ENCODE data around the gene PXK. TPM values are rescaled to one million over a fixed set of nuclear protein-coding genes. Genes with fewer than 3 reads are reported as not detected.

Gene PXK
- total RNA-seq, 1 donor from 2014 or later = 16.1 TPM

DNA sequence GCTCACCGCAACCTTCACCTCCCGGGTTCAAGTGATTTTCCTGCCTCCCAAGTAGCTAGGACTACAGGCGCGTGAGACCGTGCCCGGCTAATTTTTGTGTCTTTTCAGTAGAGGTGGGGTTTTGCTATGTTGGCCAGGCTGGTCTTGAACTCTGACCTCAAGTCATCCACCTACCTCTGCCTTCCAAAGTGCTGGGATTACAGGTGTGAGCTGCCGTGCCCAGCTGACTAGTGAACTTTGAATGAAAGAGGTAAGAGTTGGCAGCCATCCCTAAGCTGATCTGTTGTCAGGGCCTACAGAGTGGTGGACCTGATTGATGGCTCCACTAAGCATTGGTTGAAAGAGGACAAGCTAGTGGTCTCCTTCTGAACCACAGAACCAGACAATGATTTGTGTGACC lies 15.3 kb downstream of the PXK start:
- no peak for DNase-seq (ENCODE audit: low read depth in 2 of 2)

DNA sequence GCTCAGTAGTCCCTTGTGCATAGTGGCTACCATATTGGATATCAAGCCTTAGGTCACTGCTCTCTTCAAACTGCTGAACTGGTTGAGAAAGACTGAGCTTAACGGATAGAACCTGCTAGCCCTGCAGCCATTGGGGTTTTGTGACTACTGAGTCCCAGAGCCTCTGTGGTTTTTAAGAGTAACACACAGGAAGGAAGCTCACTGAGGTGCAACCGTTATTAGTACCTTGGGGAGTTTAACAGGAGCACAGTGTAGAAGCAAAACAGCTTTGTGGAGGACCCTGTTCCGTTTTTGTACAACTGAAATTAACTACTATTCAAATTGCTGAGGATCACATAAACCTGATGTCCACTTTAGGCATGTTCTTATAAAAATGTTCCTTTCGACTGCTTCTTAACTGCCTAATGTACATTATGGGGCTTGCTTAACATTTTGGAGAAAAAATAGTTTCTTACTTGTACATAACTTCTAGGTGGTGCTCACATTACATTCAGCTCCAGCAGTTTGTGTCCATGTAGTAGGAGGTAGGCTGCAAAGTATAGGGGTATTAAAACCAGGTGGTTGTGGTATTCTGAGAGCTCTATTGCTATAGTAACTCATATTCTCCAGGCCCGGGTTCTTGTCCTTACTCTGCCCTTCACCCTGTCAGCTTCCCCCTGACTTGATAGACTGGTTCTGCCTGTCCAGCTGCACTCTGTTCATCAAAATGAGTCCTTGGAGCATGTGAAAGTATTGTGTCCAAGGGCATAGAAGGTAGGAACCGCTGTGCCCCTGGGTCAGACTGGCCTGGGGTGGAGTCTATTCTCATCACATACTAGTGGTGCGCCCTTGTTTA lies 17.3 kb downstream of the PXK start:
- no peak for DNase-seq (ENCODE audit: low read depth in 2 of 2)

DNA sequence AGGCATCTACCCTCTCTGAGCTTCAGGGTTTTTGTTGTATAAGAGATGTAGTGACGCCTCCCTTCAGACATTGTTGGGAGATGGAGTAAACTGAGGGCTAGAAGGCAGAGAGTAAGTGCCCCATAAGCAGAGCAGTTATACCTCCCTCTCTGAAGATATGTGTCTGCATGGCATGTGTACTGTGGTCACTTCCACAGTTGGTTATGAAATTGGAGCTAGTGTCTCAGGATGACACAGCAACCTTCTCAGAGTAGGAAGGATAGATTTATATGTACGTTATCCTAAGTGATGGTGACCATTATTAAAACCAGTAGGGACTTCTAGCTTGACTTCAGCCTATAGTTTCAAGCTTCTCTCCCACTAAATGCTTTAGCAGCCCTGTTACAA lies 17.9 kb downstream of the PXK start:
- no peak for DNase-seq (ENCODE audit: low read depth in 2 of 2)

DNA sequence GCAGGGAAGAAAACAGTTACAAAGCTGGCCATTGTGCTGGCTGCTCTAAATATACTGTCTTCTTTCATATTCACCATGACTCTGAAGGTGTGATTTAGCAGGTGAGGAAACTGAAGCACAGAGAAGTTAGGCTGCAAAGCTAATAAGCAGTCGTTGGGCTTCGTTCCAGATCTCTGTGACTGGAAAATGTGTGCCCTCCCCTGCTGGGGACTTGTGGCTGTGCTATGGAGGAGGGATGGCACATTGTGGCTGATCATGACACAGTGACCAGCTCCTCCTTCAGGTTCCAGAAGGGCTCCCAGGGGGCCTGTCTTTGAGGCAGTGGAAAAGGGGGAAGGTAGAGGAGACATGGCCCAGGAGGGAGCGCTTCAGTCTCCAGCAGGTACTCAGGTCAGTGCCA lies 19.2 kb downstream of the PXK start:
- no peak for DNase-seq (ENCODE audit: low read depth in 2 of 2)

DNA sequence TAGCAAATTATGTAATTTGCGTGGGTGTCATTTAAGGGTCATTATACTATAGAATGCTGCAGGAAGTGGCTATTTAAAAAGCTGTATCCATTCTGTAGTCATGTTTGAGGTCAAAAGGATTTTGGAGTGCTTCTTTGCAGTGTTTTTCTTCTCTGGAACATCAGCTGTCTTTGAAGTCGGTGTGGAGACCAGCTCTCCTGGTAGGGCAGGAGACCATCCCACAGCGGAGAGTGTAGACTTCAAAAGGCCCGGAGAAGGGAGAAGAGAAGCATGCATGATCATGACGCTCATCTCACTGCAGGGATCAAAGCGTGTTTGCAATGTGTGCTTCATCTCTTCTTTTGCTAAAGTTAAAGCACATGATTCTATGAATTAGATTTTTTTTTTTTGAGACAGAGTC lies 19.9 kb downstream of the PXK start:
- no peak for DNase-seq (ENCODE audit: low read depth in 2 of 2)

DNA sequence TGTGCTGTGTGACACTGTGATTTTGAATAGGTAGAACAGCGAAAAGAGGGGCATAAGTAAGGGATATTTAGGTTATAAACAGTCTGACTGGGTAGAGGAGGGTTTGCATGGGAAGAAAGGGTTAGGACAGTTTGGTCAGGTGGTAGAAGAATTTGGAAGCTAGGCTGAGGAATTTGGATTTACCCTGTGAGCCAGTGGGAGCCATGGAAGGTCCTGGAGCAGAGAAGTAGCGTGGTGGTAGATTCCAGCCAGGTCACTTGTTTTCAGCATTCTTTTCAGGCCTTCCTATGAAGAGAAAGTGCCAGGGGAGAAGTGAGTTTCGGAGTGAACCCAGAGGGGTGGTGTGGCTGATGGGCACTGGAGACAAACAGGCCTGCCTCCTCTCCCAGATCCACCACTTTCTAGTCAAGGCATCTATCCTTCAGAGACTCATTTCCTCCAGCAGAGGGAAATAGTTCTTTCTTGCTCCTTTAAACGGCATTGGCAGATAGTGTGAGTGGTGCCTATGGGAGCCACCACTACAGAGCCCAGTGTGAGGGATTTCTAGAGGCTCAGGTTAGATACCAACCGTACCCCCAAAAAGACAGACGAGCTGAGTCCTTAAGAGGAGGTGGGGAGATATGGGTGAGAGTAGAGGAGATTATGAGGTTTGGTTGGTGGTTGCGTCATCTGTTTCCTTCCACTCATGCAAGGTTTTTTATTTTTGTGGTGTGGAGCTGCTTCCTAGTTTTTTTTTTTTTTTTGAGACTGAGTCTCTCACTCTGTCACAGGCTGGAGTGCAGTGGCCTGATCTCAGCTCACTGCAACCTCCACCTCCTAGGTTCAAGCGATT lies 21.2 kb downstream of the PXK start:
- no peak for DNase-seq (ENCODE audit: low read depth in 2 of 2)

DNA sequence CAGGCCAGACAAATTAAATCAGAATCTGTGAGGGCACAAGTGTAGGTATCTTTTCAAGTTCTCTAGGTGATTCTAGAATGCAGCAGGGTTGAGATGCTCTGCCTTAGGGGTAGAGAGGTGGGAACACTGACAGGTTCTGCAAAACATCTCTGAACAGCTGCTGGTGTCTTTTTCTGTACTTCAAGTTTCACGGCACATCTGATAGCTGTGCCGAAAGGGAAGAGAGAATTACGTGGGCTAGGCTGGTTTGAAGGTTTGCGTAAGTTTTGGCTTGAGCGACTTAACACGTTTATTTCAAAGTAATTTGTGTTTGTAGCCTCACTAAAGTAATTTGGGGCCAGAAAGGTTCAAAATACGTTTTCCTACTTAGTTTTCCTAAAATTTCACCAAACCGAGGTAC lies 22.5 kb downstream of the PXK start:
- DNase-seq (ENCODE audit: low read depth in 2 of 2) = no peak

DNA sequence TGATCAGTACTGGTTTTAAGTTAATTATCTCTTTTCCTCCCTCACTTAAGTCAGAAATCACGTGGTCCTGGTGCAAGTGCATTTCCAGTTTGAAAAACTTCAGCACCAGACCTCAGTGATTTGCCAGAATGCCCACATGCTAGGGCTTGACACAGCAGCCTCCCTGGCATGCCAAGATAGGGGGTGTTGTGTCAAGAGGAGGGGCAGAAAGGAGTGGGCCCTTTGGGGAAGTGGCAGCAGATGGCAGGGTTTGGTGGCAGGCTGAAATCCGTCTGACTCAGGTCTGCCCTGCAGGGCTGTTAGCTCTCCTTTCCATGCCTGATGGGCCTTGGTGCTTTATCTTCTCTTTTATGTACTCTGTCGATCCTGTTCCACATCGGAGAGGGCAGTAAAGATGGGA lies 23.4 kb downstream of the PXK start:
- DNase-seq (ENCODE audit: low read depth in 2 of 2) = no peak

DNA sequence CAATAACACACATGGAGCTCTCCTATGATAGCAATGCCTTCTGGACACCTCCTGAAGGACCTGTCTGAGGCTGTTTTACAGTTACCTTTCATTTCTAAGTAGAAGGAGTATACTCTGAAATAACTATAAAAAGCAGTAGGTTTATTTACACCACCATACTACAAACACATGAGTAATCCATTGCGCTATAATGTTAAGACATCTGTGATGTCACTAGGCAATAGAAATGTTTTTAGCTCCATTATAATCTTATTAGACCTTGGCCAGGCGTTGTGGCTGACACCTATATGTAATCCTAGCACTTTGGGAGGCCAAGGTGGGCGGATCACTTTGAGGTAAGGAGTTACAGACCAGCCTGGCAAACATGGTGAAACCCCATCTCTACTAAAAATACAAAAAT lies 24.7 kb downstream of the PXK start:
- no peak for DNase-seq (ENCODE audit: low read depth in 2 of 2)

DNA sequence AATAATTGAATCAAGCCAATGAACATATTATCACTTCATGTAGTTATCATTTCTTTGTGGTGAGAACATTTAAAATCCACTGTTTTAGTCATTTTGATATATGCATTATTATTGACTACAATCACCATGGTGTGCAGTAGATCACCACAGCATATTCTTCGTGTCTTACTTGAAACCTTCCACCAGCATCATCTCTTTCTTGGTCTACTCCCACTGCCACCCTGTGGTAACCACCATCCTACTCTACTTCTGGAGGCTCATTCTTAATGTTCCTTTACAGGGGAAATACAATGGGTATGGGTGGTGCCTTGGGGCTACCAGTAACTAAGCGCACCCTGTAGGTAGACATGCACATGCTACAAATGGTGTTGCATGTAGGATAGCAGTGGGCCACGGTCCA lies 25.4 kb downstream of the PXK start:
- no peak for DNase-seq (ENCODE audit: low read depth in 2 of 2)

DNA sequence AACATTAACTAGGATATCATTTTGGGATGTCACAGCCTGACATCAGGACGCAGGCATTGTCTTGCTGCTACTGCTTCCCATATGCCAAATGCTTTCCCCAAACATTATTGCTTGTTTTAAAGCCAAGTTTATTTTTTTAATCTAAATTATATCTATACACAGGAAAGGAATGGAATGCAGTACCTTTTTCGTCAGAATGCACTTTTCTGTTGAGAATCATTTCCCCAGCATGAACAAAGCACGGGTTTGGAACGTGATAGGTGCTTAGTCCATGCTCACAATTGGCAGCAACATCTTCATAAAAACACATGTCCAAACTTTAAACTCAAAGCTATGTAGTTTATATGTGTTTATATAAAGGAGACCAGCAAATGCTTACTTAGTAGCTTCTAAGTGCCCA lies 26.1 kb downstream of the PXK start:
- no peak for DNase-seq (ENCODE audit: low read depth in 2 of 2)

DNA sequence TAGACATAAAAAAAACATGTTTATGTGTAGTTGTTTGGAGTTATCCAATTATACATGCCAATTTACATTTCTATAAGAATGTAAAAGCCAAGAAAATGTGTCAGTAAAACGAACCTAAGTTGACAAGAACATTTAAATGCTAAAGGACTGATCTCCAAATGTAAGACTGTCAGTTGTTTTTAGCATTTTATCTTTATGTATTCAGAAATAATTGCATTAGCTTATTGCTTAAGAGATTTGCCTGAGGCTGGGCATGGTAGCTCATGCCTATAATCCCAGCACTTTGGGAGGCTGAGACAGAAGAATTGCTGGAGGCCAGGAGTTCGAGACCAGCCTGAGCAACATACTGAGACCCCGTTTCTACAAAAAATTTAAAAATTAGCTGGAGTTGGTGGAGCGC lies 26.9 kb downstream of the PXK start:
- no peak for DNase-seq (ENCODE audit: low read depth in 2 of 2)

DNA sequence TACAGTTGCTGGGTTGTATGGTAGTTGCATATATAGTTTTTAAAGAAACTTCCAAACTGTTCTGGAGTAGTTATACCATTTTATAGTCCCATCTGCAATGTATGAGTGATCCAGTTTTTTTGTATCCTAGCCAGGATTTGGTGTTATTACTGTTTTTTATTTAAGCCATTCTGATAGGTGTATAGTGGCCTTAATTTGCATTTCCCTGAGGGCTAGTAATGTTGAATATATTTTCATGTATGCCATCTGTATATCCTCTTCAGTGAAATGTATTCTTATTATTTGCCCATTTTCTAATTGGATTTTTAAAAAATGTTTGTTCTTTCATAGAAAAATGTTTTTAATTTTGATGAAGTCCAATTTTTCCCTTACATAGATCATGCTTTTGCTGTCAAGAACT lies 29.2 kb downstream of the PXK start:
- no peak for DNase-seq (ENCODE audit: low read depth in 2 of 2)

DNA sequence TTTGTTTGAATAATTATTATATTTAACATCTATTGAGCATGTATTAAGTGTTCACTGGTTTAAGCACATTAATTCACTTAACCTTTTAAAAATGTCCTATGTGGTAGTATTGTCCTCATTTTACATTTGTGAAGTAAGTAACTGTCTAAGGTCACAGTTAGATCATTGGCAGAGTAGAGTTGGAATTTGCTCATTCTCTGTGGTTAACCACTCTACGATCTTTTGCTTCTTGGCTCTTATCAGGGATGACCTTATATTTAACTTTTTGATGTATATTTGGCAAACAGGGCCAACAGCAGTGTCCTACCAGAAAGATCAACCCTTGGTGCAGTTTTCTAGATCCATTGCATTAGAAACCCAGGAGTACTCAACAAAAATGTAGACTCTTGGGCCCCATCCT lies 34.0 kb downstream of the PXK start:
- no peak for DNase-seq (ENCODE audit: low read depth in 2 of 2)

DNA sequence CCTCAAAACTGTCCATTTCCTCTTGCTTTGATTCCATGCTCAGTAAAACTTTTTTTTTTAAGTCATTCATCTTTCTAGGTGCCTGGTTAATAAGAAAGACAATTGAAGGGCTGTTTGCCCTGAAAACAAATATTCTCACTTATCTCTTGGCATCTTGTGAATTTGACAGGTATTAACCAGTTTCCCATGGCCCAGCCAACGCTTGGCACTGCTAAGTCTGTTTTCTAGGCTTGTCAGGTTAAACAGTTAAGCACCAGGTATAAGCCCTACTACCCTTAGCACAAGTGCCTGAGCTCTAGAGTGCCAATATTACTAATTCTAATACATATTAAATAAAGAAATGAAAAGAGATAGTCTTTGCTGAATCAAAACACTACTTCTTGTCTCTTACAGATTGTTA lies 36.3 kb downstream of the PXK start:
- DNase-seq (ENCODE audit: low read depth in 2 of 2) = no peak

DNA sequence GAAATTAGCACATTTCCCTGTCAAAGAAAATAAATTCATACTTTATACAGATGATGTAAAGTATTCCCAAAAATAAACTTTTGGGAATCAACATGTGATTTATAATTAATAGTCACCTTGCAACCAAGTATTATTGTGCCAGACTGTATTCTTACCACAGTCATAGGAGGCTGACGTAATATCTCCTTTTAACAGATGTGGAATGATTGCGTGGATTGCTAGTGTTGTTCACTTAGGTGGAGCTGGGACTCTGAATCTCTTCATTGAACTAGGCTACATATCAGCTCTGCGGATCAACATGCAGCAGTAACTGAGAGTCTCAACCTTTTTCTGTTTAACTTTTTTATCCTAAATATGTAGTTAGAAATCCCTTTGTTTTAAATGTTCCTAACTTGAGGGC lies 37.2 kb downstream of the PXK start:
- DNase-seq (ENCODE audit: low read depth in 2 of 2) = no peak

DNA sequence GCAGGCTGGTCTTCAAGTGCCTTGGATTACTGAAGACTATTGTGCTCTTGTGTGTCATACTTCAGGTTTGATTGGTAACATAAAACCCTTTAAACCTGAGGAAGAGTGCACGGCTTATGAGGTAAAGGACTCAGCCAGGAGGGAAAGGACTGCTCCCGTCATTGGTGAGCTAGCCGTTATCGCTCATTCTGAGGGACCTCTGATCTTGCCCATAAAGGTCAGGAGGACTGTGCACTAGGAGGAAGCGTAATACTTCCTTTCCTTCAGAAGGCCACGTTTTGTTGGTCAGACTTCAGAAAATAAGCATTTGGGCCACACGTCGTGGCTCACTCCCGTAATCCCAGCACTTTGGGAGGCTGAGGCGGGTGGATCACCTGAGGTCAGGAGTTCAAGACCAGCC lies 37.7 kb downstream of the PXK start:
- no peak for DNase-seq (ENCODE audit: low read depth in 2 of 2)

DNA sequence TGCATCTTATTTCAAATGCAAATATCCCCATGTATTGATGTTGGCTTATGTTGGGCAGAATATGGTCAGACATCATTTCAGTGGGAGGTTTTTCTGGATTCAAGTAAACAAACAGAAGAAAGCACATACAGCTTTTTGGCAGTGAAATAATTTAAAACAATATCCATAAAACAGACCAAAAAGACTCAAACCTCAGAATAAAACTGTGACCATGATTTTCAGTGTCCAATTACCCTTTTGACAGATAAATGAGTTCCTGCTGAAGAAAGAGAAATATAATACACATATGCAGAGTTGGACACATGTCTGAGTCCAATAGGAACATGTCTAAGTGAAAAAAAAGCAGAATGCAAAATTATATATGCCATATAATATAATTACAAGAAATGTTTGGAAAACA lies 39.1 kb downstream of the PXK start:
- no peak for DNase-seq (ENCODE audit: low read depth in 2 of 2)

DNA sequence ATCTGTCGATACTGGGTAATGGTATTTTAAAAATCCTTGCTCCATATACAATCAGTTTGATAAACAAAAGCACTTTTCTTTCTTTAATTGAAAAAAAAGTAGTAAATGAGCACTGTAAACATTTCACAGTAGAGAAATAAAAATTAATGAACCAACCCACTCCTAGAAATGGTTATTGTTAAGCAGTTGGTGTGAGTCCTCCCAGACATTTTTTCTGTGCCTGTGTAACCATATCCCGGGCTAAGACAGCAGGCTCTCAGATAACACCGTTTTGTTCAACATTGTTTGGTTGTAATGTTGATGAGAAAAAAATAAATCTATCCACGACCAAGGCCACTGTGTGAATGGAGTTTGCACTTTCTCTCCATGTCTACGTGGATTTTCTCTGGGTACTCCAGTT lies 42.6 kb downstream of the PXK start:
- DNase-seq (ENCODE audit: low read depth in 2 of 2) = no peak

DNA sequence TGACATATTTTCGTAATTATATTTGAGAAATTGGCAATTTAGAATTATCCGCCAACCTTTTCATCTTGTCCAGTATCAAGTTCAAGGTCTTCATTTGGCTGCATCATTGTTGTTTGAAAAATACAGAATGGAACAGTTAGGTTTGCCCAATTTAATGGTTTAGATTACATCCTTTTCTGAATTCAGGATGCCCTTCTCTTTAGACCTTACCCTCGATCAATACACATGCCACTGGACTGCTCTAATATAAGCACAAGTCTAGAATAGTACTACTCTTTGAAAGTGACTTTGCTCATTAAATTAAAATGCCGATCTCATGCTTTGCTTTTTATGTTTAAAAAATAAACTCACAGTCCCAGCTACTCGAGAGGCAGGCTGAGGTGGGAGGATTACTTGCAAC lies 44.5 kb downstream of the PXK start:
- DNase-seq (ENCODE audit: low read depth in 2 of 2) = no peak

DNA sequence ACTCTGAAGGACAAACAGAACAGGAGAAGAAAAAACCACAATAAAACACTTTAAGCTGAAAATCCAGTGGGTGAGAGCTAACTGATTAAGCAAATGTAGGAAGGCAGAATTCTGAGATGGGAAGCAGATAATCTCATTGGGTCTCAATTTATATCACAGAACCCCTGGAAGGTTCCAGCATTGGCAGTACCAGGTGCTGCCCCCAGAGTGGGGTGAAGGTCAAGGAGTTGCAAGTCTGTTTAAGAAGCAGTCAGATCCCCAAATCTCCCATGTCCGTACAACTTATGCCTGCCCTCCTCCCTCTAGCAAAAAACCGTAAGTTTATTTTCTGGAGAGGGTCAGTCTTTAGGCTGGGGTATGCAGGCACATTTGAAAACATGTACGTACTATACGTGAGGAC lies 45.1 kb downstream of the PXK start:
- DNase-seq (ENCODE audit: low read depth in 2 of 2) = no peak

DNA sequence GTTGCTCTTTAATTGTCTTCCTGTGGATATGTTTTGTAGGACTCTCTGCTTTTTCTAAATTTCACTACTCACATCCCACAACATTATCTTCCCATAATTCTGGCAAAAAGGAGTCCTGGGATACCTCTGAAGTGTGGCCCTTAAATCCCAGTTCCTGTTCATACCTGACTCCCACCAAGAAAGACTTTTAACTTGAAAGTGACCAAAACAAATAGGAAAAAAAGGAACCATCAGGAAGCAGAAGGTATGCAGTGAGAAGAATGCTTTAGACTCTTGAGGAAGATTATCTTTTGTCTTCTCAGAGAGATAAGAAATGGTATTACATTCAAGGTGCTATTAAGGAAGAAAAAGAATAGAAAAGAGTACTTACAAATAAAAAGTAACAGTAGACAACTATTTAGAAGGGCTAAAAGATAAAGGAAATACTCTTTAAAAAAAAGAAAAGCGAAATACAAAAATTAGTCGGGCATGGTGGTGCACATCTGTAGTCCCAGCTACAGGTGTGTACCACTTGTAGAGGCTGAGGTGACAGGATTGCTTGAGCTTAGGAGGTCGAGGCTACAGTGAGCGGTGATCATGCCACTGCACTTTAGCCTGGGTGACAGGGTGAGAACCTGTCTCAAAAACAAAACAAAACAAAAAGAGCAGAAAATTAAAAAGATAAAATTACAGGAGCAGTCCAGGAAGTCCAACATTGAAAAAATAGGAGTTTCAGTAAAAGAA lies 46.8 kb downstream of the PXK start:
- DNase-seq (ENCODE audit: low read depth in 2 of 2) = no peak

DNA sequence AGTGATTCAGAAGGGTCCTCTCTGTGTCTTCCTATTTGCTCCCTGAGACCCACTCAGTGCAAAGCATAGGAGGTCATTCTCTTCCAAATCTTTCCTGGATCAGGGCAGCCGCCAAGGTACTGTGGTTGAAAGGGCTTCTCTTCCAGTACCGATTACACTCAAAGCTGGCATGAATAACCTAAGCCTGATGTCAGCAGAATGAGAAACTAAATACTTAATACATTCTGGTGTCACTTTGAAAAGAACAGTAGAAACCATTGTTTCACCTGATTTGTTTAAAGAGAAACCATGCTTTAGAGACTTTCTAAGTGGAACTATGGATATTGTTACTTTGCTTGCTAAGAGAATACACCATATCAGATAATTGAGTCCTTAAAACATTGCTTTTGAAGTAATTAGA lies 50.8 kb downstream of the PXK start:
- DNase-seq (ENCODE audit: low read depth in 2 of 2) = no peak

All from lung microvascular endothelial cell (primary cell).